Effector memory CD8-positive, alpha-beta T cell (primary cell): ENCODE results near the gene ZNF124.
A peak's percentile ranks its signal among the peaks of the same experiment; 100 is the strongest.

Experiments used
- ATAC-seq: fragments of 150-1000 bp; cut with Tn5 transposase; replicated peaks from 2 replicates; pipeline ENCODE4 v1.10.0; 2021; ENCODE audit warnings: mild to moderate bottlenecking, moderate library complexity
- DNase-seq, 3 experiments: peaks; one replicate each; pipeline ENCODE4 v3.0.0; 2021
- H3K27ac Mint-ChIP-seq, 2 donors: one replicate each; pipeline ENCODE4 v1.8.0; 2022; ENCODE audit warnings: mild to moderate bottlenecking in 2 of 2, mixed read lengths in 2 of 2, moderate library complexity in 2 of 2
- H3K27me3 Mint-ChIP-seq, 2 donors: one replicate each; pipeline ENCODE4 v1.8.0; 2022; ENCODE audit warnings: mixed read lengths in 2 of 2
- H3K36me3 Mint-ChIP-seq: one replicate; pipeline ENCODE4 v1.8.0; 2022; ENCODE audit warnings: mild to moderate bottlenecking, moderate library complexity, mixed read lengths; ENCODE audit not compliant: insufficient read depth
- H3K4me1 Mint-ChIP-seq, 2 donors: one replicate each; pipeline ENCODE4 v1.8.0; 2022; ENCODE audit warnings: low read depth in 2 of 2, mixed read lengths in 2 of 2
- H3K4me3 Mint-ChIP-seq, 2 donors: one replicate each; pipeline ENCODE4 v1.8.0; 2022; ENCODE audit warnings: mild to moderate bottlenecking in 2 of 2, mixed read lengths in 2 of 2, moderate library complexity in 2 of 2
- H3K9me3 Mint-ChIP-seq, 2 donors: one replicate each; pipeline ENCODE4 v1.8.0; 2022; ENCODE audit warnings: mixed read lengths in 2 of 2

Gene ZNF124

DNA sequence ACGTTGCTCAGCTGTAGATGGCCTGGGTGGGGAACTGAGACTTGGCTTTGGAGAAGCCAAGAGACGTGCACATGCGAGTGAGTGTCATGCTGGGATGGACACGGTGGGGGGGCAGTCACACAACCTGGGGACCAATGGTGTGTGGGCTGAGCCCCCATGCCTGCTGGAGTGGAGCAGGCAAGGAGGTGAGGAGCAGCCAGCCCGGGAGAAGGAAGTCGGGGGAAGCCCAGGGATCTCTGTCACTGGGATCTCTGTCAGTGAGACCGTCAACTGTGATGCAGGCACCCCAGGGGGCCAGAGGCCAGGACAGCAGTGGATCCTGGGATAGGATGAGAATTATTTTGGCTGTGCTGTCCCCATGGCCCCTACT, 56.7 kb downstream of the ZNF124 start:
- Mint-ChIP-seq H3K4me3 (no peak overlapping the region), H3K9me3 (no peaks in the 10 kb centered on the region), H3K27ac (no peak overlapping the region), H3K4me1 (peaks cover 8 to 11% of the 10 kb centered on the region in 2 donors), H3K36me3 (no peaks in the 10 kb centered on the region), H3K27me3 (peaks cover 18 to 41% of the 10 kb centered on the region in 2 donors)
- ATAC-seq (no peak), DNase-seq (no peak)

DNA sequence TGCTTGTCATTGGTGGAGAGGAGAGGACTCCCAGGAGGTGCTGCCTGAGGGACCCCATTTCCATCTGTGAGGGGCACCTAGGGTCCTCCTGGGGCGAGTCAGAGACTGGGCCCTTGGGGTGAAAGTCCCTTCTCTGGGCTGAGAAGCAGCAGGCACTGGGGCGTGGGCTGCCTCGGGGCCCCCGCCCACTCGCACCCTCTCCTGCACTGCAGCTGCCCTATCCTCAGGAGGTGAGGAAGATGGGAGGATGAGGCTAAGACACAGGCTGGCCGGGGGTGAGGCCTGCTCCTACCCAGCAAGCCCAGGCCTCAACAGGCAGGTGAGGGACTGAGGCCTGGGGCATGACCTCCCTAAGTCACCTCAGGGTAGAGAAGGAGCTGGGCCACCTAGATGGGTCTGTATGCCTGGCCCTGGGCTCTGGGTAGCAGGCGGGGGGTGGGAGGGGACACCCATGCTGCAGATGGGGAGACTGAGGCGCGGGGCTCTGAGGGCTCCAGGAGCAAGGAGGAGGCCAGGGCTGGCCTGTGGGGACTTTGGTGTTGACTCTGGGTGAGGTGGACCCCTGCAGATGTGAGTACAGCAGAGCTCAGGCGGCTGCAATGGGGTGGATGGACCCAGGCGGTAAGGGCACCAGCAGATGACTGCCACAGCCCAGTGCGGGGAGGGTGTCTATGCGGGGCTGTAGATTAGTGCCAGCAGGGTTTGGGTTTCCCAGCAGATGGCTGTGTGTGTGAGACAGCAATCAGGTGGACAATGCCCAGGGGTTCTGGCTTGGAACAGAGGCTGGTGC, 57.3 kb downstream of the ZNF124 start:
- no peak for DNase-seq
- H3K4me3 Mint-ChIP-seq = no peak overlapping the region
- peaks cover 24 to 47% of the 10 kb centered on the region in 2 donors for H3K27me3 Mint-ChIP-seq
- no peak for ATAC-seq
- H3K27ac Mint-ChIP-seq = no peak overlapping the region
- no peaks in the 10 kb centered on the region for H3K36me3 Mint-ChIP-seq
- peaks cover 8 to 11% of the 10 kb centered on the region in 2 donors for H3K4me1 Mint-ChIP-seq
- no peaks in the 10 kb centered on the region for H3K9me3 Mint-ChIP-seq

- Mint-ChIP-seq H3K27me3 (peaks cover 31 to 54% of the 10 kb centered on the region in 2 donors), H3K27ac (no peak overlapping the region), H3K4me1 (peaks cover 8 to 11% of the 10 kb centered on the region in 2 donors), H3K4me3 (no peak overlapping the region), H3K9me3 (no peaks in the 10 kb centered on the region), H3K36me3 (no peaks in the 10 kb centered on the region)
- DNase-seq (no peak), ATAC-seq (no peak)
Observed at GRCh38 chr1:247113733-247114271, 58.0 kb downstream of the ZNF124 start.

DNA sequence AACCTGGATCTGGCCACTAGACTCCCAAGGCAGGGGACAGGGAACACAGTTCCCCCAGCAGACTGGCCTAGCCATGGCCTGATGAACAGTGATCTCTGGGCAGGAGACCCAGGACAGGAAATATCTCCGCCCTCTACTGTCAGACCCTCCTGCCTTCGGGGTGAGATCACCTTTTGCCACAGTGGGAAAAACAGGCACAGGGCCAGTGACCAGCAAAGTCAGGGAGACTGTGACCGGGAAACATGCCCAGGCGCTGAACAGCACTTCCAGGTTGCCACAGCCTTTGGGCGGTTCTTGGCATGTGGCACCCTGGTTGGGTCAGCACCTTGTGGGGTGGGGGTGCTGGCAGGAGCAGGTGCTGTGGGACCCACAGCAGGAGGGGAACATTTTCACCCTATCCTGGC, 58.7 kb downstream of the ZNF124 start:
- H3K4me3 Mint-ChIP-seq = peak overlapping the region; percentile 18 to 46
- no peaks in the 10 kb centered on the region for H3K36me3 Mint-ChIP-seq

GRCh38 chr1:247112479-247112781, 59.4 kb downstream of the ZNF124 start:
- Mint-ChIP-seq H3K36me3 (no peaks in the 10 kb centered on the region), H3K27ac (no peak overlapping the region), H3K9me3 (no peaks in the 10 kb centered on the region), H3K4me3 (peak overlapping the region; percentile 18 to 46), H3K4me1 (peaks cover 8 to 11% of the 10 kb centered on the region in 2 donors), H3K27me3 (peaks cover 45 to 68% of the 10 kb centered on the region in 2 donors)
- DNase-seq (no peak), ATAC-seq (no peak)

More for the DNA sequence above, 58.7 kb downstream of the ZNF124 start:
- no peak for DNase-seq
- H3K27ac Mint-ChIP-seq = no peak overlapping the region
- peaks cover 38 to 61% of the 10 kb centered on the region in 2 donors for H3K27me3 Mint-ChIP-seq
- no peaks in the 10 kb centered on the region for H3K9me3 Mint-ChIP-seq
- no peak for ATAC-seq
- peaks cover 8 to 11% of the 10 kb centered on the region in 2 donors for H3K4me1 Mint-ChIP-seq

- Mint-ChIP-seq H3K9me3 (no peaks in the 10 kb centered on the region), H3K27me3 (peaks cover 50 to 74% of the 10 kb centered on the region in 2 donors), H3K4me1 (peaks cover 8 to 11% of the 10 kb centered on the region in 2 donors), H3K36me3 (no peaks in the 10 kb centered on the region), H3K27ac (no peak overlapping the region), H3K4me3 (peak overlapping the region; percentile 35 to 56)
- DNase-seq (no peak), ATAC-seq (peak; percentile 37)
Observed at GRCh38 chr1:247111700-247112478, 59.9 kb downstream of the ZNF124 start.

DNA sequence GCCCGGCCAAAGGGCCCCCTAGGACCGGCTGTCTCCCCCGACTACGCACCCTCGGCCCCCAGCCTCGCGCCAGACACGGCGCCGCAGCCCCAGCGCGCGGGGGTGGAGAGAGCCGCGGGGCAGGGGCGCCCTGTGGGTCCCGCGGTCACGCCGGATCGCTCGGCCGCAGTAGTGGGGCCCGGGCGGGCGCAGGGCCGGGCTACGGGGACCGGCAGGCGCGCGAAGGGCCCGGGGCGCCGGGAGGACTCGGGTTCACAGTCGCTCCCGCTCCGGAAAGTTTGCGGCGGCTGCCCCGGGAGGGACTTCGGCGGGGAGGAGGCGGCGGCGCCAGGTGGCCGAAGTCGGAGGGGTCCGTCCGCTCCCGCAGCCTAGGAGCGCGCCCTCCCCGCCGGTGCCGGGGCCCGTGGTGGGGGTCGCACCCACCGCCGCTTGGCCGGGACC, 60.5 kb downstream of the ZNF124 start:
- ATAC-seq = peak; percentile 53
- Mint-ChIP-seq H3K9me3 (no peaks in the 10 kb centered on the region), H3K4me3 (peak overlapping the region; percentile 67 to 71), H3K4me1 (peaks cover 8 to 11% of the 10 kb centered on the region in 2 donors), H3K36me3 (no peaks in the 10 kb centered on the region), H3K27me3 (peaks cover 50 to 80% of the 10 kb centered on the region in 2 donors), H3K27ac (no peak overlapping the region)
- DNase-seq = no peak

- peak overlapping the region; percentile 67 to 71 for H3K4me3 Mint-ChIP-seq
- H3K27me3 Mint-ChIP-seq = peaks cover 50 to 84% of the 10 kb centered on the region in 2 donors
- ATAC-seq (peak; percentile 40), DNase-seq (no peak)
- H3K36me3 Mint-ChIP-seq = no peaks in the 10 kb centered on the region
- H3K27ac Mint-ChIP-seq = no peak overlapping the region
- peaks cover 8 to 11% of the 10 kb centered on the region in 2 donors for H3K4me1 Mint-ChIP-seq
- no peaks in the 10 kb centered on the region for H3K9me3 Mint-ChIP-seq
Observed at GRCh38 chr1:247110627-247111258, 61.1 kb downstream of the ZNF124 start.

DNA sequence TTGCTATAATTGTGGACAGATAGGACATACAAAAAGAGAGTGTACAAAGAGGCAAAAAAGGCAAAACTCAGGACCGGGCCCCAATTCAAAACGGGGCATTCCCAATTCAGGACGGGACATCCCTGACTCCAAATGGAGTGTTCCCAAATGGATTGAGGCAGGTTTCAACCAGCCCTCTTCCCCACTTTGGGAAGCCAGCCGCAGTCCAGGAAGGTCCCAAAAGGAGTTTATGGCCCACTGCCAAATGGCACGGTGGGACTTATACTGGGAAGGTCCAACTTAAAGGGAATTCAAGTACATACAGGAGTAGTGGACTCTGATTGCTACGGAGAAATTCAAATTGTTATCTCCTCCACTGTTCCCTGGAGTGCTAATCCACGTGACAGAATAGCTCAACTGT, 64.1 kb downstream of the ZNF124 start:
- Mint-ChIP-seq H3K27ac (no peak overlapping the region), H3K9me3 (peaks cover 0 to 2% of the 10 kb centered on the region in 2 donors), H3K36me3 (peaks cover 7% of the 10 kb centered on the region), H3K27me3 (peaks cover 42 to 60% of the 10 kb centered on the region in 2 donors), H3K4me1 (peaks cover 21% of the 10 kb centered on the region in 2 donors), H3K4me3 (no peak overlapping the region)
- ATAC-seq (no peak), DNase-seq (no peak)

DNA sequence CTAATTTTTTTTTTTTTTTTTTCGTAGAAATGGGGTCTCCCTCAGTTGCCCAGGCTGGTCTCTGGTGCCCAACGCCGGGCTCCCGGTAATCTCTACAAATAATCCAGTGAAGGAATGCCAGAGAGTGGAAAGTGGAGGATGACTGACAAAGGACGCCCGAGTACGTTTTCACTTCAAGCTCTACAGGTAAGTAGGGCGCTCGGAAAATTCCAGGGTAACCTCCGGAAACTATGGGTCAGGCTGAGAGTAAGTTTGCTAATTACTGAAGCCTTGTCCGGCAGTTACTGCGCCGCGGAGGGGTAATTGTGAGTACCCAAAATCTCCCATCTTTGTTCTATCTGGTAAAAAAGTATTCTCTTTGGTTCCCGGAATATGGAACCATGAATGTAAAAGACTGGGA, 65.9 kb downstream of the ZNF124 start:
- Mint-ChIP-seq H3K36me3 (peaks cover 22% of the 10 kb centered on the region), H3K27me3 (peaks cover 38 to 51% of the 10 kb centered on the region in 2 donors), H3K4me3 (no peak overlapping the region), H3K9me3 (peaks cover 0 to 5% of the 10 kb centered on the region in 2 donors), H3K27ac (no peak overlapping the region), H3K4me1 (peaks cover 19 to 20% of the 10 kb centered on the region in 2 donors)
- ATAC-seq (no peak), DNase-seq (no peak)
